HepG2 (cell line): ENCODE results near the gene MATR3. TPM values are rescaled to one million over a fixed set of nuclear protein-coding genes. Genes with fewer than 3 reads are reported as not detected.

Experiments
- ATAC-seq: fragments of 200-7000 bp; cut with Tn5 transposase; 3 replicates; pipeline ENCODE4 v1.9.1; 2020; ENCODE audit warnings: mild to moderate bottlenecking, moderate library complexity
- BruUV-seq: library from RNA; stranded (reverse); fragments of 400-500 nt; replicated peaks from 2 replicates; lab custom pipeline; 2021; lab: Mats Ljungman, UMichigan
- CTCF ChIA-PET: fragments of 300-600 bp; formaldehyde crosslinking; extraction: SDS; loops from one replicate; lab custom pipeline; 2021; ENCODE audit warnings: low total read pairs, inconsistent platforms, low intra/inter-chr PET ratio; lab: Yijun Ruan, JAX
- POLR2A ChIA-PET: fragments of 350-600 bp; sonication (Branson Sonifier 250); formaldehyde crosslinking; loops from one replicate; lab custom pipeline; 2020; ENCODE audit warnings: antibody characterized with exemption, inconsistent platforms; lab: Yijun Ruan, JAX
- DNase-seq: peaks from one replicate; pipeline ENCODE4 v3.0.0-alpha.2; 2015; ENCODE audit warnings: low spot score
- FAIRE-seq: peaks from 3 replicates; lab custom pipeline; 2011; peaks lifted over from hg19 to GRCh38; lab: Jason Lieb, UNC
- H2AFZ ChIP-seq: one replicate; pipeline ENCODE4 v1.6.1; 2011; ENCODE audit warnings: low read length, inconsistent platforms
- H3K27ac ChIP-seq: fragments of 300-600 bp; 3 replicates; pipeline ENCODE4 v1.8.0; 2011; ENCODE audit warnings: mixed run types, mild to moderate bottlenecking, mixed read lengths, low read length, inconsistent platforms; ENCODE audit not compliant: insufficient read depth; ENCODE audit errors: extremely low read length
- H3K27me3 ChIP-seq, 2 experiments: fragments of 200-600 bp in 1 of 2; 2 replicates in 1 of 2; 3 replicates in 1 of 2; pipeline versions ENCODE4 v1.6.0 to v1.8.0; 2011; ENCODE audit warnings: low read length in 2 of 2, mild to moderate bottlenecking in 2 of 2, moderate library complexity in 2 of 2, inconsistent platforms in 1 of 2; ENCODE audit not compliant: insufficient read depth in 2 of 2, control insufficient read depth in 1 of 2
- H3K36me3 ChIP-seq, 2 experiments: fragments of 200-600 bp in 1 of 2; replicated peaks in 1 of 2; 2 replicates in 1 of 2; 3 replicates in 1 of 2; pipeline versions ENCODE4 v1.5.1 to v1.8.0; 2011; ENCODE audit warnings: low read length in 2 of 2, inconsistent platforms in 1 of 2; ENCODE audit not compliant: insufficient read depth in 2 of 2, control insufficient read depth in 1 of 2
- H3K4me1 ChIP-seq: 2 replicates; pipeline ENCODE4 v1.5.1; 2012; ENCODE audit warnings: low read length, inconsistent platforms; ENCODE audit not compliant: insufficient read depth
- H3K4me2 ChIP-seq: 2 replicates; pipeline ENCODE4 v1.6.0; 2011; ENCODE audit warnings: low read depth, low read length, inconsistent platforms
- H3K4me3 ChIP-seq, 3 experiments: fragments of 200-600 bp in 1 of 3; sonication (generic), shearing (Covaris generic) in 1 of 3; replicated peaks in 1 of 3; 2 replicates each; pipeline ENCODE4 v1.5.1; 2011 to 2016; ENCODE audit warnings: low read length in 3 of 3, inconsistent platforms in 2 of 3, low read depth in 2 of 3, mild to moderate bottlenecking in 2 of 3, control low read depth in 1 of 3, mixed read lengths in 1 of 3; ENCODE audit not compliant: insufficient read depth in 1 of 3
- H3K79me2 ChIP-seq: one replicate; pipeline ENCODE4 v1.6.1; 2011; ENCODE audit warnings: low read length, inconsistent platforms; ENCODE audit not compliant: insufficient read depth
- H3K9ac ChIP-seq: 2 replicates; pipeline ENCODE4 v1.6.0; 2011; ENCODE audit warnings: mild to moderate bottlenecking, low read depth, low read length, inconsistent platforms; ENCODE audit not compliant: insufficient read depth
- H3K9me3 ChIP-seq: 2 replicates; pipeline ENCODE4 v1.5.1; 2012; ENCODE audit warnings: mild to moderate bottlenecking, low read length
- H4K20me1 ChIP-seq: 2 replicates; pipeline ENCODE4 v1.6.0; 2011; ENCODE audit warnings: inconsistent platforms, mild to moderate bottlenecking, low read length, moderate library complexity; ENCODE audit not compliant: insufficient read depth
- GTF2F1 ChIP-seq: fragments of 150-350 bp; IDR thresholded peaks from 2 replicates; pipeline ENCODE4 v1.6.1; 2014; ENCODE audit warnings: low read length
- HHEX ChIP-seq: IDR thresholded peaks from 2 replicates; pipeline ENCODE4 v1.6.1; 2016; ENCODE audit warnings: control low read depth
- HOXA3 ChIP-seq: sonication (generic); formaldehyde crosslinking; IDR thresholded peaks from 2 replicates; pipeline ENCODE4 v1.5.0; 2020; ENCODE audit warnings: missing genetic modification reagents
- ISX ChIP-seq: sonication (generic); formaldehyde crosslinking; conservative IDR thresholded peaks from 2 replicates; pipeline ENCODE4 v1.5.0; 2020; ENCODE audit warnings: missing genetic modification reagents
- MTA1 ChIP-seq: sonication (generic); formaldehyde crosslinking; IDR thresholded peaks from 2 replicates; pipeline ENCODE4 v1.4.0; 2020; ENCODE audit warnings: missing genetic modification reagents, mild to moderate bottlenecking, borderline replicate concordance
- MZF1 ChIP-seq: sonication (generic); formaldehyde crosslinking; IDR thresholded peaks from 2 replicates; pipeline ENCODE4 v1.8.1; 2023; ENCODE audit warnings: mild to moderate bottlenecking, missing genetic modification reagents, borderline replicate concordance
- RAD21 ChIP-seq: fragments of 450-650 bp; formaldehyde crosslinking; IDR thresholded peaks from 2 replicates; pipeline ENCODE4 v1.5.0; 2020; ENCODE audit warnings: mild to moderate bottlenecking
- YEATS2 ChIP-seq: sonication (generic); formaldehyde crosslinking; IDR thresholded peaks from 2 replicates; pipeline ENCODE4 v1.4.0; 2020; ENCODE audit warnings: missing genetic modification reagents, borderline replicate concordance
- ZBTB21 ChIP-seq: sonication (generic); formaldehyde crosslinking; IDR thresholded peaks from 2 replicates; pipeline ENCODE4 v1.4.0; 2020; ENCODE audit warnings: missing genetic modification reagents
- ZBTB46 ChIP-seq: sonication (generic); formaldehyde crosslinking; IDR thresholded peaks from 2 replicates; pipeline ENCODE4 v1.4.0; 2020; ENCODE audit warnings: mild to moderate bottlenecking, missing genetic modification reagents, borderline replicate concordance
- ZMYM2 ChIP-seq: sonication (generic); formaldehyde crosslinking; IDR thresholded peaks from 2 replicates; pipeline ENCODE4 v1.8.0; 2022; ENCODE audit warnings: mild to moderate bottlenecking, missing genetic modification reagents
- ZNF10 ChIP-seq: sonication (generic); formaldehyde crosslinking; IDR thresholded peaks from 2 replicates; pipeline ENCODE4 v1.4.0; 2020; ENCODE audit warnings: mild to moderate bottlenecking, low read depth, missing genetic modification reagents, borderline replicate concordance
- ZNF614 ChIP-seq: IDR thresholded peaks from 2 replicates; pipeline ENCODE4 v1.6.1; 2018; ENCODE audit warnings: missing biosample characterization, missing genetic modification reagents, inconsistent platforms, borderline replicate concordance
- WGBS: methylation state at CpG from one replicate; pipeline ENCODE4 v1.1.6; 2017; ENCODE audit warnings: low lambda C conversion rate; 5-methylcytosine and 5-hydroxymethylcytosine counted together
- in situ Hi-C: cut with HindIII; loops from 2 replicates; pipeline ENCODE4 v1.10.0; 2017; ENCODE audit warnings: low pct_unique_long_range_greater_than_20kb; ENCODE audit not compliant: extremely low pct_ligation_motif_present
- intact Hi-C: fragments of 100-400 bp; cut with micrococcal nuclease; formaldehyde crosslinking; loops from one replicate; pipeline ENCODE4 v1.10.0; 2022; ENCODE audit not compliant: unreplicated experiment
- polyA plus RNA-seq, 8 experiments: library from polyadenylated mRNA; depleted of rRNA in 3 of 8; stranded (reverse) in 7 of 8; unstranded in 1 of 8; fragments of >200 nt; fragmentation: Illumina TruSeq in 4 of 8; extraction: Trizol in 4 of 8; gene quantifications; 2 replicates each; pipeline versions ENCODE4 v1.2.1 to v1.2.3, GENCODE V29; 2011 to 2016; ENCODE audit warnings: low read depth in 4 of 8, missing spikeins in 1 of 8, mixed read lengths in 1 of 8; ENCODE audit not compliant: insufficient read depth in 1 of 8
- total RNA-seq, 5 experiments: library from RNA; depleted of rRNA; stranded (reverse); fragments of >200 nt; fragmentation: Illumina TruSeq; extraction: Trizol; gene quantifications; 2 replicates each; pipeline ENCODE4 v1.2.3, GENCODE V29; 2016; ENCODE audit warnings: low read depth in 1 of 5
- TF ChIP-seq, protein P1 (sequence below): sonication (generic); formaldehyde crosslinking; IDR thresholded peaks from 2 replicates; pipeline ENCODE4 v1.8.0; 2022; ENCODE audit warnings: low read depth, missing genetic modification reagents
- TF ChIP-seq, protein P2 (sequence below), 2 experiments: IDR thresholded peaks; 2 replicates each; pipeline ENCODE4 v1.6.1; 2011 to 2012; ENCODE audit warnings: low read length in 2 of 2, borderline replicate concordance in 1 of 2, low read depth in 1 of 2, mild to moderate bottlenecking in 1 of 2, moderate library complexity in 1 of 2

The MATR3 gene
- total and polyA plus RNA-seq, 2 of the 13 experiments (the other 11 are each of a cell fraction or from before 2014, with no cell fraction given) = 94.2 to 341 TPM

GRCh38 chr5:139273572-139274289 lies 19.8 kb upstream of the MATR3 start:
- peak; percentile 82 for DNase-seq
- Histone ChIP-seq H4K20me1 (no peaks in the 10 kb centered on the region; the same call in none of the 2 replicates), H3K9ac (peak overlapping the region; percentile 91), H2AFZ (no peak overlapping the region), H3K4me1 (peaks cover 76% of the 10 kb centered on the region), H3K4me3 (peak overlapping the region; percentile 65 to 96 (median 79)), H3K36me3 (peaks cover 7 to 13% of the 10 kb centered on the region in 2 experiments; a peak in 4 of 5 replicates), H3K79me2 (peaks cover 56% of the 10 kb centered on the region), H3K27ac (peak overlapping the region; percentile 77), H3K27me3 (no peaks in the 10 kb centered on the region; a peak in 1 of 5 replicates), H3K9me3 (no peaks in the 10 kb centered on the region), H3K4me2 (peak overlapping the region; percentile 99)
- ChIA-PET POLR2A (interaction anchor here (0.5 to 3.8 kb wide), 14 partner anchors 7 to 808 kb away, joined by 3 to 51 read pairs (median 4); partner anchors contain the start of genes EGR1, HSPA9, MATR3 and PAIP2), CTCF (no interaction called here)
- BruUV-seq = TSS peak; percentile 92
- peak; percentile 34 for FAIRE-seq
- intact Hi-C loops (no loop called here), in situ Hi-C loops (loop anchor here (25.0 kb wide), 1 partner anchor 311 kb away; no protein-coding TSS in a partner anchor)
- ATAC-seq = peak; percentile 86
- 1% methylated on average over 30 of the region's 47 CpGs for WGBS
- TF ChIP-seq GTF2F1 (no peak), MTA1 (CRISPR knock-in tag) (peak; percentile 45), HOXA3 (CRISPR knock-in tag) (peak; percentile 60; the same call in 1 of the 2 replicates), ZNF614 (CRISPR knock-in tag) (peak; percentile 79; the same call in 1 of the 2 replicates), ZBTB46 (CRISPR knock-in tag) (peak; percentile 49; the same call in 1 of the 2 replicates), ZMYM2 (no peak), RAD21 (CRISPR knock-in tag) (no peak), ISX (CRISPR knock-in tag) (no peak), MZF1 (CRISPR knock-in tag) (no peak), ZBTB21 (CRISPR knock-in tag) (no peak), ZNF10 (CRISPR knock-in tag) (no peak), HHEX (CRISPR knock-in tag) (no peak), YEATS2 (CRISPR knock-in tag) (peak; percentile 80)
- TF ChIP-seq, protein P1, sequence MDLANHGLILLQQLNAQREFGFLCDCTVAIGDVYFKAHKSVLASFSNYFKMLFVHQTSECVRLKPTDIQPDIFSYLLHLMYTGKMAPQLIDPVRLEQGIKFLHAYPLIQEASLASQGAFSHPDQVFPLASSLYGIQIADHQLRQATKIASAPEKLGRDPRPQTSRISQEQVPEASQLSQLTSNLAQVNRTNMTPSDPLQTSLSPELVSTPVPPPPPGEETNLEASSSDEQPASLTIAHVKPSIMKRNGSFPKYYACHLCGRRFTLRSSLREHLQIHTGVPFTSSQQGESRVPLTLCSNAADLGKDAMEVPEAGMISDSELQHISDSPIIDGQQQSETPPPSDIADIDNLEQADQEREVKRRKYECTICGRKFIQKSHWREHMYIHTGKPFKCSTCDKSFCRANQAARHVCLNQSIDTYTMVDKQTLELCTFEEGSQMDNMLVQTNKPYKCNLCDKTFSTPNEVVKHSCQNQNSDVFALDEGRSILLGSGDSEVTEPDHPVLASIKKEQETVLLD (CRISPR knock-in tag) = no peak
- TF ChIP-seq, protein P2, sequence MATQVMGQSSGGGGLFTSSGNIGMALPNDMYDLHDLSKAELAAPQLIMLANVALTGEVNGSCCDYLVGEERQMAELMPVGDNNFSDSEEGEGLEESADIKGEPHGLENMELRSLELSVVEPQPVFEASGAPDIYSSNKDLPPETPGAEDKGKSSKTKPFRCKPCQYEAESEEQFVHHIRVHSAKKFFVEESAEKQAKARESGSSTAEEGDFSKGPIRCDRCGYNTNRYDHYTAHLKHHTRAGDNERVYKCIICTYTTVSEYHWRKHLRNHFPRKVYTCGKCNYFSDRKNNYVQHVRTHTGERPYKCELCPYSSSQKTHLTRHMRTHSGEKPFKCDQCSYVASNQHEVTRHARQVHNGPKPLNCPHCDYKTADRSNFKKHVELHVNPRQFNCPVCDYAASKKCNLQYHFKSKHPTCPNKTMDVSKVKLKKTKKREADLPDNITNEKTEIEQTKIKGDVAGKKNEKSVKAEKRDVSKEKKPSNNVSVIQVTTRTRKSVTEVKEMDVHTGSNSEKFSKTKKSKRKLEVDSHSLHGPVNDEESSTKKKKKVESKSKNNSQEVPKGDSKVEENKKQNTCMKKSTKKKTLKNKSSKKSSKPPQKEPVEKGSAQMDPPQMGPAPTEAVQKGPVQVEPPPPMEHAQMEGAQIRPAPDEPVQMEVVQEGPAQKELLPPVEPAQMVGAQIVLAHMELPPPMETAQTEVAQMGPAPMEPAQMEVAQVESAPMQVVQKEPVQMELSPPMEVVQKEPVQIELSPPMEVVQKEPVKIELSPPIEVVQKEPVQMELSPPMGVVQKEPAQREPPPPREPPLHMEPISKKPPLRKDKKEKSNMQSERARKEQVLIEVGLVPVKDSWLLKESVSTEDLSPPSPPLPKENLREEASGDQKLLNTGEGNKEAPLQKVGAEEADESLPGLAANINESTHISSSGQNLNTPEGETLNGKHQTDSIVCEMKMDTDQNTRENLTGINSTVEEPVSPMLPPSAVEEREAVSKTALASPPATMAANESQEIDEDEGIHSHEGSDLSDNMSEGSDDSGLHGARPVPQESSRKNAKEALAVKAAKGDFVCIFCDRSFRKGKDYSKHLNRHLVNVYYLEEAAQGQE (IDR thresholded peaks at IDR 0.05; ENCODE audit: borderline replicate concordance in 1 of 2, low read depth in 1 of 2, low read length in 2 of 2) = peak in 1 of 2 experiments; percentile 80; a peak in 2 of 4 replicates
